RWPE1 (cell line): ENCODE measurements around the gene AKR1C3.
"Not testable (repeated sequence)": the region's sequence is repeated elsewhere in the genome, so short reads cannot be mapped to it uniquely, and the experiment has no call there.

Experiments used
- CTCF ChIA-PET: fragments of 350-600 bp; sonication (Branson Sonifier 250); formaldehyde crosslinking; extraction: SDS; loops from one replicate; lab custom pipeline; 2021; lab: Yijun Ruan, JAX
- POLR2A ChIA-PET: fragments of 400-600 bp; formaldehyde crosslinking; extraction: SDS; loops from one replicate; lab custom pipeline; 2020; ENCODE audit warnings: antibody characterized with exemption; ENCODE audit not compliant: low non-redundant PET; lab: Yijun Ruan, JAX
- DNase-seq: peaks from one replicate; pipeline ENCODE4 v3.0.0; 2012; ENCODE audit warnings: low spot score
- H3K27ac ChIP-seq: fragments of 450-650 bp; 2 replicates; pipeline ENCODE4 v1.5.1; 2017
- CTCF ChIP-seq: fragments of 450-650 bp; conservative IDR thresholded peaks from 2 replicates; pipeline ENCODE4 v1.5.1; 2017; ENCODE audit warnings: low read depth, mild to moderate bottlenecking

Gene AKR1C3

GRCh38 chr10:5090551-5090950, 3.7 kb upstream of the AKR1C3 start:
- CTCF ChIA-PET = no interaction called here
- no peak for DNase-seq
- POLR2A ChIA-PET = no interaction called here
- TF ChIP-seq CTCF = no peak
- H3K27ac ChIP-seq = no peak overlapping the region

- ChIA-PET CTCF (no interaction called here), POLR2A (no interaction called here)
- TF ChIP-seq CTCF = no peak
- DNase-seq = no peak
- no peak overlapping the region for H3K27ac ChIP-seq
Measured at GRCh38 chr10:5091196-5091595, 3.0 kb upstream of the AKR1C3 start.

GRCh38 chr10:5092375-5092774, 1.8 kb upstream of the AKR1C3 start:
- no peak overlapping the region for H3K27ac ChIP-seq
- POLR2A ChIA-PET = interaction anchor here (0.7 kb wide), 1 partner anchor 13 kb away, joined by 4 read pairs; no protein-coding TSS in a partner anchor
- DNase-seq = no peak
- CTCF ChIA-PET = interaction anchor here (0.7 kb wide), 1 partner anchor 644 kb away, joined by 4 read pairs; no protein-coding TSS in a partner anchor
- no peak for TF ChIP-seq CTCF

GRCh38 chr10:5092848-5093790, 1.1 kb upstream of the AKR1C3 start:
- no peak for DNase-seq
- TF ChIP-seq CTCF = no peak
- POLR2A ChIA-PET = no interaction called here
- CTCF ChIA-PET = interaction anchor here (0.7 kb wide), 1 partner anchor 645 kb away, joined by 4 read pairs; no protein-coding TSS in a partner anchor
- no peak overlapping the region for H3K27ac ChIP-seq

- ChIA-PET POLR2A (no interaction called here), CTCF (interaction anchor here (2.8 kb wide), 1 partner anchor 246 kb away, joined by 15 read pairs; no protein-coding TSS in a partner anchor)
- DNase-seq = no peak
- no peak overlapping the region for H3K27ac ChIP-seq
- TF ChIP-seq CTCF = no peak
Measured at GRCh38 chr10:5095687-5096086, 1.5 kb downstream of the AKR1C3 start.

GRCh38 chr10:5096108-5096507, 1.9 kb downstream of the AKR1C3 start:
- no peak for TF ChIP-seq CTCF
- CTCF ChIA-PET = interaction anchor here (0.8 to 2.8 kb wide), 2 partner anchors 28 to 246 kb away, joined by 4 to 15 read pairs; no protein-coding TSS in a partner anchor
- no peak for DNase-seq
- no peak overlapping the region for H3K27ac ChIP-seq
- POLR2A ChIA-PET = no interaction called here

GRCh38 chr10:5102479-5102878, 8.3 kb downstream of the AKR1C3 start:
- POLR2A ChIA-PET, H3K27ac ChIP-seq: not testable (repeated sequence)

More at GRCh38 chr10:5102479-5102878, 8.3 kb downstream of the AKR1C3 start:
- CTCF ChIA-PET, DNase-seq: not testable (repeated sequence)
